CD4-positive, alpha-beta T cell treated with Interleukin-15 for 1 hour (primary cell): ENCODE results near the gene UFSP1.
"Not testable (repeated sequence)": the region's sequence is repeated elsewhere in the genome, so short reads cannot be mapped to it uniquely, and the experiment has no call there.

Experiments used
- DNase-seq: peaks from one replicate; pipeline ENCODE4 v3.0.0-alpha.2; 2020

The UFSP1 gene

GRCh38 chr7:100854899-100855298 lies 34.6 kb downstream of the UFSP1 start:
- DNase-seq, result not testable (repeated sequence)

DNA sequence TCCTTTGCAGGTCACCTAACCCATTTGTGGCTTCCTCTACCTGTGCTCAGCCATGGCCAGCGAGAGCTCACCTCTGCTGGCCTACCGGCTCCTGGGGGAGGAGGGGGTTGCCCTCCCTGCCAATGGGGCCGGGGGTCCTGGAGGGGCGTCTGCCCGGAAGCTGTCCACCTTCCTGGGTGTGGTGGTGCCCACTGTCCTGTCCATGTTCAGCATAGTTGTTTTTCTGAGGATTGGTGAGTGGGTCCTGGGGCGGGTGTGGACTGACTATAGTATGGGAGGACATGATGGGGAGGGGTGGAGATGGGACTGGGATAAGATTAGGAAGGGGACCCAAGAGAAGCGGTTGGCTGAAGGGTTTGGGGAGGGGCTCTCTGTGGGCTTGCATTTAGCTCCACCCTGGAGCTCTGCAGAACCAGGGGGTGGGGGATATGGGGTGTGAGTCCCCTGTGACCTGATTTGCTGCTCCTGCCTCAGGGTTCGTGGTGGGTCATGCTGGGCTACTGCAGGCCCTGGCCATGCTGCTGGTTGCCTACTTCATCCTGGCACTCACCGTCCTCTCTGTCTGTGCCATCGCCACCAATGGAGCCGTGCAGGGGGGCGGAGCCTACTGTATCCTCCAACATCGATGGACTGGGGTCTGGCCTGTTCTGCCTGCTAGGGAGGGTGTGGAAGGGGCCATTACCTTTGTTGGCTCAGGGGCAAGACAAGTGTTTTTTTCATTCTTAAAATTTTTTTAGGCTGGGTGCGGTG lies 35.2 kb downstream of the UFSP1 start:
- no peak for DNase-seq

GRCh38 chr7:100852048-100852872 lies 37.3 kb downstream of the UFSP1 start, which contains the start of gene SLC12A9:
Gene SLC12A9, plus strand, starts transcription at chr7:100852713. Its CDS starts 1,485 bp downstream, at chr7:100854198.
- peak; percentile 82 for DNase-seq

GRCh38 chr7:100847360-100847759 lies 42.2 kb downstream of the UFSP1 start:
- DNase-seq, result no peak

DNA sequence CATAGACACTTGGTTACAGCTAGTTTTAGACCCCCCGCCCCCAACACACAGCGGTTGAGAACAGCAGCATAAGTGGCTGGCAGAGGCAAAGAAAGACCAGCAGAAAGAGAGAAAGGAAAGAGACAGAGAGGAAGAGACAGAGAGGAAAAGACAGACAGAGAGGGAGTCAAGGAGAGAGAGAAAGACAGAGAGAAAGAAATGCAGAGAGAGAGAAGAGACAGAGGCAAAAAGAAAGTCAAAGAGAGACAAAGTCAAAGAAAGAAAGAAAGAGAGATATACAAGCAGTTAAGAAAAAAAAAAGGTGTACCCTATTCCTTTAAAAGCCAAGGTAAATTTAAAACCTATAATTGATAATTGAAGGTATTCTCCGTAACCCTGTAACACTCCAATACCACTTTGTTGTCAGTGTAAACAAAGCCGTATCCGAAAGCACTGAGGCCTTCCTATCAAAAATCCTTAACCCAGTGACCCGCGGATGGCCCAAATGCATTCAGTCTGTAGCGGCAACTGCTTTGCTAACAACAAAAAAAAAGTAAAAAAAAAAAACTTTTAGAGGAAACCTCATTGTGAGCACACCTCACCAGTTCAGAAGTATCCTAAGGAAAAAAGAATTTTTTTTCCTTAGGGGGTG lies 48.9 kb downstream of the UFSP1 start:
- no peak for DNase-seq

- DNase-seq, result no peak
These were observed 50.2 kb downstream of the UFSP1 start for GRCh38 chr7:100839361-100839760.
